Astrocyte of the cerebellum (primary cell): ENCODE measurements around the gene STUM.

Experiments used
- DNase-seq: peaks from one replicate; pipeline ENCODE4 v3.0.0-alpha.2; 2011; ENCODE audit warnings: low read depth
- H3K4me3 ChIP-seq: 2 replicates; pipeline ENCODE4 v1.5.1; 2011; ENCODE audit warnings: mild to moderate bottlenecking, low read depth, low read length, moderate library complexity
- CTCF ChIP-seq: IDR thresholded peaks from 2 replicates; pipeline ENCODE4 v1.5.1; 2012; ENCODE audit warnings: low read length, low read depth, moderate library complexity, mild to moderate bottlenecking; ENCODE audit errors: missing control alignments
- in situ Hi-C: cut with HindIII; loops from 2 replicates; pipeline ENCODE4 v1.10.0; 2017; ENCODE audit warnings: low sequenced_read_pairs

The STUM gene

DNA sequence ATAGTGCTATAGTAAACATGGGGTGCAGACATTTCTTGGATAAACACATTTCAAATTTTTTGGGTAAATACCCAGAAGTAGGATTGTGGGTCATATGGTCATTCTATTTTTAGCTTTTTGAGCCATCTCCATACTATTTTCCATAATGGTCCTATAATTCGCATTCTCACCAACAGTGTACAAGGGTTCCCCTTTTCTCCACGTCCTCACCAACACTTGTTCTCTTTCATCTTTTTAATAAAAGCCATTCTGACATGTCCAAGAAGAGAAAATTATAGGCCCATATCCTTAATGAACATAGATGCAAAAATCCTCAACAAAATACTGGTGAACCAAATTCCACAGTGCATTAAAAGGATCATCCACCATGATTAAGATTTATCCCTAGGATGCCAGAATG is 8.9 kb downstream of the STUM start:
- in situ Hi-C loops: no loop called here
- no peak overlapping the region for H3K4me3 ChIP-seq
- DNase-seq: no peak
- no peak for TF ChIP-seq CTCF

GRCh38 chr1:226558036-226558650 is 9.6 kb downstream of the STUM start:
- TF ChIP-seq CTCF: no peak

DNA sequence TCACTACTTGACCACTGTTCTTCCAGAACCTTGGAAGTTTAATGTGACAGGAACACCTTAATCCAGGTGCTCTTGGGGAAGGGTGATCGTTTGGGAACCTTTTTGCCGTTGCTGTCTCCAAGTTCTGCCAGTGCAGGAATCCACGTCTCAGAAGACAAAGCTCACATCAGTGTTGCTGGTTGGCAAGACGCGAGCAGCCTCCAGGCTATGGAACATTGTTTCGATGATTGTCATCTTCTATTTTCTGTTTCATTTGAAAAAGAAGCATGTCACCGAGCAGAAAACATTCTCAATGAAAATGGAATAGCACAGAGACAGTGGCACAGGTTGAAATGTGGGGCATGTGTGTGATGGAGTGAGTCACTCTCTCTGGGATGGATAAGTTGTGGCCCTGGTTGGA is 11.7 kb downstream of the STUM start:
- in situ Hi-C loops: no loop called here
- H3K4me3 ChIP-seq: no peak overlapping the region
- no peak for DNase-seq
- no peak for TF ChIP-seq CTCF

More at GRCh38 chr1:226558036-226558650, 9.6 kb downstream of the STUM start:
- no peak for DNase-seq
- H3K4me3 ChIP-seq: no peak overlapping the region
- in situ Hi-C loops: no loop called here

DNA sequence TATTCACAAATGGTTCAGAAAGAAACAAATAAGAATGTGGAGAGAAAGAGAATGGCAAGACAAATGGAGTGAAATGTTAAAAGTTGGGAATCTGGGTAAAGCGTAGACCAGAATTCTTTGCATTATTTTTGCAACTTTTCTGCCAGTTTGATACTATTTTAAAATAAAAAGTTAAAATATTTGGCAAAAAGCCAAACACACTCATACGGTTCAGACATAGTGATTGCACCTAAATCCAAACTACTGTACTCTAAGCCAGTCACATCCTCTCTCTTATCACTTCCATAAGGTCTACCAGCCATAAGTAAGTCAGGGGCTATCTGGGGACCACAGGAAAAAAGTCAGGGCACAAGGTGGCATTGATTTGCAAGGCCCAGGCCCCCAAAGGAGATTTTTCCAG is 14.4 kb downstream of the STUM start:
- no peak for DNase-seq
- no peak for TF ChIP-seq CTCF
- in situ Hi-C loops: no loop called here
- H3K4me3 ChIP-seq: no peak overlapping the region

- DNase-seq: no peak
- in situ Hi-C loops: no loop called here
- no peak for TF ChIP-seq CTCF
- no peak overlapping the region for H3K4me3 ChIP-seq
Observed at GRCh38 chr1:226563666-226564065, 15.1 kb downstream of the STUM start.

GRCh38 chr1:226565476-226565875 is 16.9 kb downstream of the STUM start:
- DNase-seq: no peak
- in situ Hi-C loops: no loop called here
- no peak overlapping the region for H3K4me3 ChIP-seq
- no peak for TF ChIP-seq CTCF

DNA sequence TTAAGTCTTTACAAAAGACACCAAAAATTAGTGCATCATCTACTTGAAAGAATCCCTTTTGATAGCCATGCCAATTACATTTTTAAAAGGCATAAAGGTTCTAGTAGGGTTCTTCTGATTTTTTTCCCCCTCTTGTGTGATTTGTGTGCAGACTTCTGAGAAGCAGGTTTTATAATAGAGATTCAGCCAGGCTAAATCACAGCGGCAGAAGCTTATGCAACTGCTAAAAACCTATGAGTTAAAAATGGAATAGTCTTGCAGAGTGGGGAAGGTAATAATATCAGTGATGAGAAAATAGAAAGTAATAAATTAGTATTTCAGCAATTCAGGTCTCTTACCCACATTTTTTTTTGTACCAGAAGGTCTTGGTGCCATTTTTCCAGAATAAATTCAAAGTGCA is 17.7 kb downstream of the STUM start:
- no peak for TF ChIP-seq CTCF
- in situ Hi-C loops: no loop called here
- no peak for DNase-seq
- no peak overlapping the region for H3K4me3 ChIP-seq
